Erythroblast (primary cell): ENCODE data around the gene TMEM244.

Source experiments
- GATA1 ChIP-seq: IDR thresholded peaks from 2 replicates; pipeline ENCODE4 v1.6.1; 2011; ENCODE audit warnings: low read depth, mild to moderate bottlenecking, control low read depth, low read length, moderate library complexity
- POLR2A ChIP-seq: IDR thresholded peaks from 2 replicates; pipeline ENCODE4 v1.6.1; 2011; ENCODE audit warnings: mild to moderate bottlenecking, low read length

DNA sequence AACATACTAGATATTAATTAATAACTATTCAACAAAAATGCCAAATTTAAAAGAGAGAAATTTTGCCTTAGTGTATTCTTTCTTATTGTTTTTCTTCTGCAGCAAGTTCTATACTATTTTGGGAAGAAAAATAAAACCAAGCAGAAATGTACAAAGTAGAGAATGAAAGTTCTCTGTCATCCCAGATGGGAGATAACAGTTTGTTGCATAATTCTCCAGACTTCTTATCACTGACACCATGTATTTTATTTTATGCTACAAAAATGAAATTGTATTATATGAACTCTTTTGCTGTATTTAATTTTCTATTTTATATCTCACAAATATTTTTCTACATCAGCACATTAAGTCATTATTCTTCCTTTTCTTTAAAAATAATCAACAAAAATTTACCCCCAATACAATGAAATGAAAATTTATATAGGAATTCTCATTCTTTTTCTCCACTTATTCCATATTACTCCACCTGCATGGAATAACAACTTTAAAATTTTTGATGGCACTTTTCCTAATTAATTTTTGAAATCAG is 18.2 kb downstream of the TMEM244 start:
- TF ChIP-seq POLR2A (no peak), GATA1 (no peak)
